ENCODE results near the gene KBTBD4. TPM values are rescaled to one million over a fixed set of nuclear protein-coding genes. Genes with fewer than 3 reads are reported as not detected.

Gene KBTBD4
- total and polyA plus RNA-seq, 2 of the 8 experiments (the other 6 are each of a cell fraction or from before 2014, with no cell fraction given) = 12.0 to 19.5 TPM

DNA sequence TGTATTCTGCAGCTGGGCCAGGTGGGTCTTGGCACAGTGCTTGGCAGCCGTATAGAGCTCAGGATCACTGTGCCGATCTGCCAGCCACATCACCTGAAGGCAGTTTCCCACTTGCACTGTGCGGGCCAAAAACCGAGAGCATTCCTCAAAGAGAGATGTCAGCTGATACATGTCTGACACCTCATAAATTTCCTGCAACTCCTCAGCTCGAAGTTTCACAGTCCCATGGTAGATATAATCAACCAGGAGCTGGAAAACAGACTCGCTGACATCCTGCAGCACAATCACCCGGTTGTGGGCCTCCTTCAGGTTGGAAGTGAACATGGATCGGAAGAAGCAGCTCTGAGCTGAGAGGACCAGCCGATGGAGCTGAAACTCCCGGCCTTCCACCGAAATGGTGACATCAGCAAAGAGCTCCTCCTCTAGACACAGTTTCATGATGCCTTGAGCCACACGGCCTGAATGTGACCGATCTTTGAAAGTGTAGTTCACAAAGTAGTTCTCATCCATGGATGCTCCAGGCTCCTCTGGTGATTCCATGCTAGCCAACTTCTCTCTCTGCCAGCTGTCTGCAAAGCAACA is 1.2 kb downstream of the KBTBD4 start (continued):
- TF ChIP-seq, protein P1, sequence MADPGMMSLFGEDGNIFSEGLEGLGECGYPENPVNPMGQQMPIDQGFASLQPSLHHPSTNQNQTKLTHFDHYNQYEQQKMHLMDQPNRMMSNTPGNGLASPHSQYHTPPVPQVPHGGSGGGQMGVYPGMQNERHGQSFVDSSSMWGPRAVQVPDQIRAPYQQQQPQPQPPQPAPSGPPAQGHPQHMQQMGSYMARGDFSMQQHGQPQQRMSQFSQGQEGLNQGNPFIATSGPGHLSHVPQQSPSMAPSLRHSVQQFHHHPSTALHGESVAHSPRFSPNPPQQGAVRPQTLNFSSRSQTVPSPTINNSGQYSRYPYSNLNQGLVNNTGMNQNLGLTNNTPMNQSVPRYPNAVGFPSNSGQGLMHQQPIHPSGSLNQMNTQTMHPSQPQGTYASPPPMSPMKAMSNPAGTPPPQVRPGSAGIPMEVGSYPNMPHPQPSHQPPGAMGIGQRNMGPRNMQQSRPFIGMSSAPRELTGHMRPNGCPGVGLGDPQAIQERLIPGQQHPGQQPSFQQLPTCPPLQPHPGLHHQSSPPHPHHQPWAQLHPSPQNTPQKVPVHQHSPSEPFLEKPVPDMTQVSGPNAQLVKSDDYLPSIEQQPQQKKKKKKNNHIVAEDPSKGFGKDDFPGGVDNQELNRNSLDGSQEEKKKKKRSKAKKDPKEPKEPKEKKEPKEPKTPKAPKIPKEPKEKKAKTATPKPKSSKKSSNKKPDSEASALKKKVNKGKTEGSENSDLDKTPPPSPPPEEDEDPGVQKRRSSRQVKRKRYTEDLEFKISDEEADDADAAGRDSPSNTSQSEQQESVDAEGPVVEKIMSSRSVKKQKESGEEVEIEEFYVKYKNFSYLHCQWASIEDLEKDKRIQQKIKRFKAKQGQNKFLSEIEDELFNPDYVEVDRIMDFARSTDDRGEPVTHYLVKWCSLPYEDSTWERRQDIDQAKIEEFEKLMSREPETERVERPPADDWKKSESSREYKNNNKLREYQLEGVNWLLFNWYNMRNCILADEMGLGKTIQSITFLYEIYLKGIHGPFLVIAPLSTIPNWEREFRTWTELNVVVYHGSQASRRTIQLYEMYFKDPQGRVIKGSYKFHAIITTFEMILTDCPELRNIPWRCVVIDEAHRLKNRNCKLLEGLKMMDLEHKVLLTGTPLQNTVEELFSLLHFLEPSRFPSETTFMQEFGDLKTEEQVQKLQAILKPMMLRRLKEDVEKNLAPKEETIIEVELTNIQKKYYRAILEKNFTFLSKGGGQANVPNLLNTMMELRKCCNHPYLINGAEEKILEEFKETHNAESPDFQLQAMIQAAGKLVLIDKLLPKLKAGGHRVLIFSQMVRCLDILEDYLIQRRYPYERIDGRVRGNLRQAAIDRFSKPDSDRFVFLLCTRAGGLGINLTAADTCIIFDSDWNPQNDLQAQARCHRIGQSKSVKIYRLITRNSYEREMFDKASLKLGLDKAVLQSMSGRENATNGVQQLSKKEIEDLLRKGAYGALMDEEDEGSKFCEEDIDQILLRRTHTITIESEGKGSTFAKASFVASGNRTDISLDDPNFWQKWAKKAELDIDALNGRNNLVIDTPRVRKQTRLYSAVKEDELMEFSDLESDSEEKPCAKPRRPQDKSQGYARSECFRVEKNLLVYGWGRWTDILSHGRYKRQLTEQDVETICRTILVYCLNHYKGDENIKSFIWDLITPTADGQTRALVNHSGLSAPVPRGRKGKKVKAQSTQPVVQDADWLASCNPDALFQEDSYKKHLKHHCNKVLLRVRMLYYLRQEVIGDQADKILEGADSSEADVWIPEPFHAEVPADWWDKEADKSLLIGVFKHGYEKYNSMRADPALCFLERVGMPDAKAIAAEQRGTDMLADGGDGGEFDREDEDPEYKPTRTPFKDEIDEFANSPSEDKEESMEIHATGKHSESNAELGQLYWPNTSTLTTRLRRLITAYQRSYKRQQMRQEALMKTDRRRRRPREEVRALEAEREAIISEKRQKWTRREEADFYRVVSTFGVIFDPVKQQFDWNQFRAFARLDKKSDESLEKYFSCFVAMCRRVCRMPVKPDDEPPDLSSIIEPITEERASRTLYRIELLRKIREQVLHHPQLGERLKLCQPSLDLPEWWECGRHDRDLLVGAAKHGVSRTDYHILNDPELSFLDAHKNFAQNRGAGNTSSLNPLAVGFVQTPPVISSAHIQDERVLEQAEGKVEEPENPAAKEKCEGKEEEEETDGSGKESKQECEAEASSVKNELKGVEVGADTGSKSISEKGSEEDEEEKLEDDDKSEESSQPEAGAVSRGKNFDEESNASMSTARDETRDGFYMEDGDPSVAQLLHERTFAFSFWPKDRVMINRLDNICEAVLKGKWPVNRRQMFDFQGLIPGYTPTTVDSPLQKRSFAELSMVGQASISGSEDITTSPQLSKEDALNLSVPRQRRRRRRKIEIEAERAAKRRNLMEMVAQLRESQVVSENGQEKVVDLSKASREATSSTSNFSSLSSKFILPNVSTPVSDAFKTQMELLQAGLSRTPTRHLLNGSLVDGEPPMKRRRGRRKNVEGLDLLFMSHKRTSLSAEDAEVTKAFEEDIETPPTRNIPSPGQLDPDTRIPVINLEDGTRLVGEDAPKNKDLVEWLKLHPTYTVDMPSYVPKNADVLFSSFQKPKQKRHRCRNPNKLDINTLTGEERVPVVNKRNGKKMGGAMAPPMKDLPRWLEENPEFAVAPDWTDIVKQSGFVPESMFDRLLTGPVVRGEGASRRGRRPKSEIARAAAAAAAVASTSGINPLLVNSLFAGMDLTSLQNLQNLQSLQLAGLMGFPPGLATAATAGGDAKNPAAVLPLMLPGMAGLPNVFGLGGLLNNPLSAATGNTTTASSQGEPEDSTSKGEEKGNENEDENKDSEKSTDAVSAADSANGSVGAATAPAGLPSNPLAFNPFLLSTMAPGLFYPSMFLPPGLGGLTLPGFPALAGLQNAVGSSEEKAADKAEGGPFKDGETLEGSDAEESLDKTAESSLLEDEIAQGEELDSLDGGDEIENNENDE (IDR thresholded peaks at IDR 0.05; ENCODE audit: insufficient replicate concordance, low read length) = no peak
- no peak for TF ChIP-seq CHD1 (IDR thresholded peaks at IDR 0.05; ENCODE audit: low read depth, low read length)
- TF ChIP-seq KDM5A (IDR thresholded peaks at IDR 0.05; ENCODE audit: low read length) = no peak
- TF ChIP-seq CEBPB (IDR thresholded peaks at IDR 0.05; ENCODE audit: low read depth, low read length) = no peak
- TF ChIP-seq RNF2 (IDR thresholded peaks at IDR 0.05; ENCODE audit: borderline replicate concordance, low read depth, low read length, missing control alignments, poor library complexity, severe bottlenecking) = no peak
- no peak for TF ChIP-seq TEAD4 (IDR thresholded peaks at IDR 0.05; ENCODE audit: low read depth, low read length)
- no peak for TF ChIP-seq BCL11A (IDR thresholded peaks at IDR 0.05; ENCODE audit: low read depth in 2 of 2, low read length in 2 of 2)
- TF ChIP-seq KDM1A (IDR thresholded peaks at IDR 0.05; ENCODE audit: borderline replicate concordance, low read length) = no peak
- TF ChIP-seq SP1 (IDR thresholded peaks at IDR 0.05; ENCODE audit: low read depth, low read length) = no peak
- TF ChIP-seq YY1 (IDR thresholded peaks at IDR 0.05; ENCODE audit: low read depth, low read length) = no peak
- TF ChIP-seq BRCA1 (IDR thresholded peaks at IDR 0.05; ENCODE audit: low read depth, low read length) = no peak
